Suprapubic skin (tissue), 3 donors: Measurements from ENCODE around the gene WDR62.
A peak's percentile ranks its signal among the peaks of the same experiment; 100 is the strongest.

Experiments used
- CTCF ChIP-seq, 2 donors: fragments of 200-600 bp in 1 of 2; fragments of 450-650 bp in 1 of 2; sonication (generic) in 1 of 2; IDR thresholded peaks; one replicate each; pipeline ENCODE4 v1.5.1; 2016 to 2019; ENCODE audit warnings: antibody characterized with exemption in 2 of 2, mild to moderate bottlenecking in 1 of 2, moderate library complexity in 1 of 2
- POLR2A ChIP-seq, 2 donors: fragments of 450-650 bp; IDR thresholded peaks; one replicate each; pipeline ENCODE4 v1.6.1; 2017; ENCODE audit warnings: antibody characterized with exemption in 2 of 2, mild to moderate bottlenecking in 2 of 2, moderate library complexity in 2 of 2

- TF ChIP-seq POLR2A (IDR thresholded peaks at IDR 0.05) (peak in 1 of 2 donors; percentile 25), CTCF (IDR thresholded peaks at IDR 0.05) (no peak)
Measured at GRCh38 chr19:36115453-36116343, 61.0 kb downstream of the WDR62 start, which contains the start of gene TBCB.
